Stimulated activated CD4-positive, alpha-beta T cell treated with anti-CD3 and anti-CD28 coated beads, Interleukin-2, amount 100 ng/mL, for 4 hours (primary cell): ENCODE measurements around the gene RNGTT.

Experiments
- DNase-seq: peaks from one replicate; pipeline ENCODE4 v3.0.0-alpha.2; 2020; ENCODE audit warnings: low read depth

RNGTT gene

DNA sequence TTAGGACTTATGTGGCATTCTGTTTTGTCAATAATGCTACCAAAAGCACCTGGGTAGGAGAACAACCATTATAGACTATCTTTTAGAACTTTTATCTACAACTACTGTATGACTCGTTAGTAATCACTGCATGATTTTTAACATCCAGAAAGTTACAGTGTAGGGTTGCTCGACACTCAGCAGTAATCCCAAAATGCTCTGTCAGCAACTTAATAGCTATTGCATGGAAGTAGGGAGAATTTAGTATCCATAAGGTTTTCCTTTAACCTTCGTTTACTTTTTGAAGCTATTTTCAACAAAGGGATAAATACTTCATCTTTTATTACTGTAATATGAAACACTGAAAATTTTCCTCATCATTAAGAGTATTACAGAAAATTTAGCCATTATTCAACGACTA, 309.5 kb downstream of the RNGTT start:
- no peak for DNase-seq

DNA sequence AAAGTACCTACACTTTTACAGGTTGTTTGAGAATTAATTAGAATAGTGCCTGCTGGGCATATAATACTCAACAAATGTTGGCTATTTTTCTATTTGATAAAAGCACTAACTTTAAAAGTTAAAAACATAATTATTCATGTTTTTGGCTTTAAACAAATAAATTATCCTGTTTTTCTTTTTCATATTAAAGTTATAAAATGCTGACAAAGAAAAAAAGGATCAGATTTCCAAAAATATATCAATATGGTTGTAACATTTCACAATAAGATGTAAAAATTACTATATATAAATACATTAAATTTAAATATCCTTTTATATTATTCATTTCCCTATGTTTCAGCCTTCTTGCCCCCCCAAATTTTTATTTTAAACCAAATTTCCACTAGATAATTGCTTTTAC, 312.0 kb downstream of the RNGTT start:
- no peak for DNase-seq

DNA sequence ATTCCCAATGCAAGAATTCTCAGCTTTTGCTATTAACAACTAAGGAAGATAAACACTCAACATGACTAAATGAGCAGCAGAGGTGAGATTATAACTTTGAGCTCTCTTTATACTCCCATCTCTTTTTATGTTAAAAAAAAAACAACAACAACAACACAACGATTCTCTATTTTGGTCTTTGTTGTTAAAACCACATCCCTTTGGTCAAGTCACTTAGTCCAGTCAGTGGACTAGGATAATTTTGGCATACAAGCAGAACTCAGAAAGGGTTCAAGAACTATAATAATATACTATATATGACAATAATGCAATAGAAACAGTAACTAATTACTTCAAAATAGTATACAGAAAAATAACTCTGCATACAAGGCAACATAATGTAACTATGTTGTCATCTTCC, 312.4 kb downstream of the RNGTT start:
- no peak for DNase-seq

DNA sequence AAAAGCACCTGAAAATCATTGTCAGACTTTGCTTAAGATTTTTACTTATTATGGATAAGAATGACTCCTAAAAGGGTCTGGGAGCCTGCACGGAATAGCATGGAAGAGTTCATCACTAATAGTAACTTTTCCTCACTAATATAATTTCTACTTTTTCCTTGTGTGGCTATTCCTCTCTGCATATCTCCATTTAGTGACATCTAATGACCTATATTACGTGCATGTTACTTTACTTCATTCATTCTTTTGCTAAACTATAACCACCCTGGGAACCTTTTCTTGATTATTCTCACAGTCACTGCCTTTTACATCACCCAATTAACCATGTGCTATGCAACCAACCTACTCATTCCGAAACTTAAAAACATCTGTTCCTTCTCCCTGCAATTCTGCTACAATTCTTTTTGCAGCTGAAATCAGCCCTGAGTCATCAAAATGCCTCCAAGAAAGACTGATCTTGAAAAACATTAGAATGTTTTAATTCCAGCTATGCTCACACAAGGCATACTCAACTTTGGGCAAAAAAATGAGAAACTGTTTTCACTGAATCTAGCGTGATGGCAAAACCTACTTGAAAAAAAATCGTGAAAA, 313.3 kb downstream of the RNGTT start:
- DNase-seq = no peak

DNA sequence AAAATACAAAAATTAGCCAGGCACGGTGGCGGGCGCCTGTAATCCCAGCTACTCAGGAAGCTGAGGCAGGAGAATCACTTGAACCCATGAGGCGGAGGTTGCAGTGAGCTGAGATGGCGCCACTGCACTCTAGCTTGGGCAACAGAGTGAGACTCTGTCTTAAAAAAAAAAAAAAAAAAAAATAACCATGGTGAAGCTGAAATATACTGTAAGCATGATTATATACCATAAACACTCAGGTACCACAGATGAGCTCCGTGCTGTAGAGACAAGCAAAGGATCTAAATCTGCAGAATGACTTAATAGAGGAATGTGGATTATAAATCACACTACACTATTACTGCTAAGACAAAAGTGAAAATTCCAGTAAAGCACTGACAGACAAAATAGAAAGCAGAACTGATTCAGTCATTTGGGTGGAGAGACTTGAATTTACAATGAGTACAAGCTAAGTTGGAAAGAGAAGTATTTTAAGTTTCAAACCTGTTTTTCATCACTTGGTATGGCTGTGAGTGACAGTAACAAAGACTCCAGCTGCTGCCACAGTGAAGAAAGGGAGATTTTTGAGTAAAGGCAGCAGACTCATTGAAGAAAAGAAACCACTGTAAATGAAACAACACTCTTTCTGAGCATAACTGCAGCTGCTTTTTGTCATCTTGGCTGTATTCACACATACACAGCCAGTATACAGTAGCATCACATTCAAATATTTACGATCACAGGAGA, 322.1 kb downstream of the RNGTT start:
- DNase-seq = no peak

DNA sequence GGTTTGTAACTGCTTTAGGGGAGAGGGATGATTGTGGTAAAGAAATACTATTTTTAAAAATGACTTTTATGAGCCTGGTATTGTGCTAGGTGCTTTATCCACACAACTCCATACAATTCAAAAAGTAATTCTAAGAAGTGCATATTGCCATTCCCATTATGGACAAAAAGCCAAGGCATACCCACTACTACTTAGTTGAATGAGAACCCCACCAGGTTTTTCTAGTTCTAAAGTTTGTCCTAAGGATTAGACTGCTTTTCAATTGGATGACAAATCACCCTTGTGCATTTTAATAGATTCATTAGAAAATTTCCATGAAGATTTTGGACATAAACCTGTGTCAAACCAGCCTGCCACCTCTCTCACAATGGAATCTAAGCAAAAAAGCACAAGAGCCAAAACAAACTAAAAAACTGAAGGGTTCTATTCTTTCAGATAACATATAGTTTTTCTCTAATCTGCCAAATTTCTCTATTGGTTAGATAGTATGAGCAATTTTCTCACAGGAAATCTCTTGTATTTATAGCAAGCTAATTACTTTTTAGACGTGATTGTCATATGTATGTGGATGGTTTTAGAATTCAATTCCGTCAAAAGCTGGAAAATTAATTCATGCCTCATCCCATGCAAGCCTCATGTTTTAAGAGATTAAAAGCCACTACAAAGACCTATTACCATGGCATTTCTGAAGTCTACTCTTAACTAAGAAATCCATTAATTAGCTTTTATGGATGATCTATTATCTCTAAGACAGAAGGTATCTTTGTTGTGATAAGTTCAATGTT, 325.5 kb downstream of the RNGTT start:
- DNase-seq = no peak

DNA sequence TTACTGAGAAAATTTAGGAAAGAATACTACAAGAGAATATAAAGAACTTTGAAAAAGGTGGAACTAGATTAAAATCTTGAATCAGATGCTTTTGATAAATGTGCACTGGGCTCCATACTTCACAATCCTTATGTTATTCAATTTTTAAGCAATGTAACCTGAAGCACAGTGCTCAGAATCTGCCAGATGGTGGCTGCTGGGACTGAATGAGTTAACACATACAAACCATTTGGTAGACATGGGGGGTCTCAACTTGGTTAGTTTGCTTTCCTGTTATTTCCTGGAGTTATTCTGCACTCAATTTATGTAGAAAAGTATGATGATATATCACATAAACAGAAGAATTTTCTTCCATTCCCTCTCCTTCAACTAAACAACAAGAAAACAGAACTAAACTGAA, 326.5 kb downstream of the RNGTT start:
- no peak for DNase-seq

DNA sequence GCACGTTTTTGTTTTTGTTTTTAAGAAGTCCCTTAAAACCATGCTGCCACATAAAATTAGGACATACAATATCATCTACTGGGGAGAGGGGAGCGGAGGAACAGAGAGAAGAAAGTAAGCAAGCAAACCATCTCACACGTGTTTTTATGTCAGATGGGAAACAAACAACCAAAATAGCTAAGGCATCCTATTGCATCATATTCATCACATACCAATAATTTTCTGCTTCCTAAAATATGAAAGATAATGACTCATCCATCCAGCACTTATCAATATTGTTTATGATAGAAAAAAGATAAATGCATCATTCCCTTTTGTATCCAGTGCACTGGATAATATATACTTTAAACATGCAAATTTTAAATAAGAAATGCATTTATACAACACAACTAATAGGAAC, 329.6 kb downstream of the RNGTT start:
- no peak for DNase-seq

DNA sequence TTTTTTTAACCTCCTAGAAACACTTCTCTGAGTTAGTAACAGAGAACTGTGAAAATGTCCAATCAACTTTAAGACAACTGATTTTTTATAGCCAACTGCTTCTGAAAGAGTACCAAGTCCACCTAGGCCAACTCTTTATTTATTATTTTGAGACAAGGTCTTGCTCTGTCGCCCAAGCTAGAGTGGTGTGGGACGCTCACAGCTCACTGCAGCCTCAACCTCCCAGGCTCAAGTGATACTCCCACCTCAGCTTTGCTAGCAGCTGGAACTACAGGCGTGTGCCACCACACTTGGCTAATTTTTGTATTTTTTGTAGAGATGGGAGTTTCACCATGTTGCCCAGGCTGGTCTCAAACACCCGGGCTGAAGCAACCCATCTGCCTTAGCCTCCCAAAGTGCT, 331.6 kb downstream of the RNGTT start:
- no peak for DNase-seq

DNA sequence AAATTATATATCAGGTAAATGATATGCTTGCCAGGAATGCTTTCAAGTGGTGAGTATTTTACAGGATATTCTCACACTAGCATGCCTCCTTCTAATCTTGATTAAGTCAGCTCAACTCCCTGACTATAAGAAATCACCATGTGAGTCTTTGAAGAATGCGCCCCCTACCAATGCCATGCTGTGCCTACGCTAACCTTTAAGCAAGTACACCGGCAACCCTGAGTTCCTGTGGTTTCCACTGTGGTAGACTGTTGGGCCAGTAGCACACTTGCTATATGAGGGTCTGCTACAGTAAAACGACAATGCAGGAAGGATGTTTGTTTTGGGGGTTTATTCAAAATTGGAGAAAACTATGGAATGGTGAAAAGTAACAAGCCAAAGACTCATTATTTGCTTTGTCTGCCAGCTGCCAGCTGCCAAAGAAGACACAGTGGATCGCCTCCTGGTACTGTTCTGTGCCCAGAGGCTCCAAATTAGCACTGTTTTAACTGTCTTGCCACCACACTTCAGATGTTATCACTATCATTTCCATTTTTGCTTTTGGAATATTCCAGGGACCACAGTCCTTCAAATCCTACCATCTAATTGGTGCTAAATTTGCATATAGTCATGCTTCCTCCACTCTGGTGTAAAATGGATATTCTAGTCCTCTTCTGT, 333.5 kb downstream of the RNGTT start:
- DNase-seq = no peak

DNA sequence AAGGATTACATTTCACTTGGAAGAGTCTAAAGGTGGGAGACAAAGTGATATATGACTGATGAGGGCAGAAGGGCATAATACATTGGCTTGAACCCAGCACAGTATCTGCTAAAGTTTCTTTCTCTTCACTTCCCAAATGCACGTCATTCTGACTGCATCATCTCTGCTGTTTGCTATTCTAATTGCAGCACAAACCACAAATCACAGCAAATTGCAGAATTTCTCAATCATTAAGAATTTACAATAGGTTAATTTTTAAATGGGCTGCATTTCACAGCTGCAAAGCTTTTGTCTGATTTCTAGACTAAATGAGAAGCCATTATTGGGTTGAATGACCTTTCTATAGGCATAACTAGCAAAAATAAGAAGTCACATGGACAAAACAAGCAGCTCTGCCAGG, 337.0 kb downstream of the RNGTT start:
- DNase-seq = no peak

DNA sequence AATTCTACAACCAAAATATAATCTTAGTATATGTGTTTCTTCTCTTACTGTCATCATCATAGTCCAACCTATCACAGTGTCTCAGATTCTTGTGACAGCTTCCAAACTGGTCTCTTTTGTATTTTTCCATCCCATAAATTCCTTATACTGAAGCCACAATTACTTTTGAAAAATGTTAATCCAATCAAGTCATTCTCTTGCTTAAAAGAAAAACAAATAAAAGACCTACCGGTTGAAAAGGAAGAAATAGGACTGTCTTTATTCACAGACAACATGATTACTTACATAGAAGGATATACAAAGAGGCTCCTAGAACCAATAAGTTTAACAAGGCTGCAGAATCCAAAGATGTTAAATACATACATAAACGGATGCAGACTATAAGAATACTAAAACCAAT, 339.9 kb downstream of the RNGTT start:
- no peak for DNase-seq

DNA sequence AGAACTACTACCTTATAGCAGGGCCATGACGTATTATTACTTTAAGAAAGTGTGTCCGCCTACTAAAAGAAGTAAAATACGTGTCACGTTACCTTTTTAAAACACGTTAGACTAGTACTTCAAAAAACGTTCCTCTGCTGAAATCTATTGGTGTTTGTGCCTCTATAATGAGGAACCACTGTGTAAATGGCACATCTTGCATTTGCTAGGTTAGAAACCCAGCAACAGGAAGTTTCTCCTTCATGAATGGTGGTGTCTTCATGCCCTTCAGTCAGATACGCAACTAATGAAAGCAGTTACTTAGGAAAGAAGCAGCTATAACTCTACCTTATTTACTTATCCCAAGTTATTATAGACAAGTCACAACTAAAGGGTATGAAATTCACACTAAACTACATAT, 343.5 kb downstream of the RNGTT start:
- no peak for DNase-seq

DNA sequence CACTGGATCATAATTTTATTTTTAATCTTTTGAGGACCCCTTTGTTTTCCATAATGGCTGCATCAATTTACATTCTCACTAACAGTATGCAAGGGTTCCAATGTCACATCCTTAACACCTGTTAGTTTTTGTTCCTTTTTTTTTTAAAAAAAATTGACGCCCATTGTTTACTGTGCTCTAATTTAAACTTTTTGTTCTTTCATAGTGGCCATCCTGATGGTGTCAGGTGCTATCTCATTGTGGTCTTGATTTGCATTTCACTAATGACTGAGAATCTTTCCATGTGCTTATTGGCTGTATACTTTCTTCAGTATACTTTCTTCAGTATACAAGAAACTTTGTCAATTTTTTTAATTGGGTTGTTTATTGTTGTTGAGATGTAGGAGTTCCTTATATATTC, 347.0 kb downstream of the RNGTT start:
- DNase-seq = no peak

DNA sequence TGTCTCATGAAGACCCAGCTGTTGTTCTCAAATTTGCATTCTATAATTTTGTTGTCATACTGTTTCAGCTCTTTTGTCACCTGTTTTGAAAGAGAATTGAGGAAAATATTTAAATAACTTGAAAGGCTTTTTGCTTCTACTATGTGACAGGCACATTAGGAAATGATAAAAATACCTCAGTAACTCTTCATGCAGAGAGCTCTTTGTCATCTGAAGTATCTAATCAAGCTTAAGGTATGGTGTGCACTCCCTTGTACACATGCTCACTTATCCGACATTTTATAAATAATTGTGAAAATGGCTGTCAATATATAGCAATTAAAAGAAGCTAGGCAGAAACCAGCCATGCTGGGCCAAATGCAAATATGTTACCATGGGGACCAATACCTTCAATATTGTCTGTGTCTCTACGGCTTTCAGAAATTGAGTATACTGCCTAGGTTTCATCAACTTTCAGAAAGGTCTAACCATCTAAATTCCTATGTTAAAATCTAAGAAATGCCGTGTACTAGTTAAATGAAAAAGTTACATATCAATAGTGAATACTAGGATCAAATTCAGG, 349.0 kb downstream of the RNGTT start:
- DNase-seq = no peak

DNA sequence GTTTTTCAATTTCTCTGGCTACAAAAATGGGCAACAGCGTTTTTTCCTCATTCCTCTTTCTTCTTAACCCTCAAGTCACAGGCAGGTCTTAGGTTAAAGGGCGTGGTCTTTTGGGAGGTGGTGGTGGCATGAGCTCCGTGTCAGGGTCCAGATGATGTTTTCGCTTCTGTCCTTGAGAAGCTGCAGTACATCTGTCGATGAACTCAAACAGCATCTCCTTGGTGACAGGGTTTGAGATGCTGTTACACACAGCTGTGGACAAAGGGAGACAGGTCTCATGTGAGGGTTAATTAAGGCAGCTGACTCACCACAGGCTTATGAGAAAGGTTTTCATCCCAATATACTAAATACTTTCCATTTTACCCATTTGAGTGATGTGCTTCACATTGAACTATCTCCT, 350.8 kb downstream of the RNGTT start:
- no peak for DNase-seq

DNA sequence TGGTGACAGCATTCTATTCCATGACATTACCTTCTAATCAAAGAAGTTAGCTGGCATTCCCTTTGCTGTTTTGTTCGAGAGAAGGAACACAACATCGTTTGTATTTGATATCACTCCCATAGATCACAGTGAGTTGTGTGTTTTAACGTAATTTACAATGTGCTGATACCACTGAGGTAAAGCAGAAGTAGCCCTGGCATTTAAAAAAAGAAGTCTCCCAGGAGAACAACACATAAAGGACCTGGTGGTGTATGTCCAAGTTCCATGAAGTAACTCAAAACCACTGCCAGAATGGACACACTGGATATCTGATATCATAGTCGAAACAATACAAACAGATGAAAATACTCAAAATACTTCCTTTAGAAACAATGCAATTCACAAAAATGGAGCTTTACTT, 351.7 kb downstream of the RNGTT start:
- no peak for DNase-seq

DNA sequence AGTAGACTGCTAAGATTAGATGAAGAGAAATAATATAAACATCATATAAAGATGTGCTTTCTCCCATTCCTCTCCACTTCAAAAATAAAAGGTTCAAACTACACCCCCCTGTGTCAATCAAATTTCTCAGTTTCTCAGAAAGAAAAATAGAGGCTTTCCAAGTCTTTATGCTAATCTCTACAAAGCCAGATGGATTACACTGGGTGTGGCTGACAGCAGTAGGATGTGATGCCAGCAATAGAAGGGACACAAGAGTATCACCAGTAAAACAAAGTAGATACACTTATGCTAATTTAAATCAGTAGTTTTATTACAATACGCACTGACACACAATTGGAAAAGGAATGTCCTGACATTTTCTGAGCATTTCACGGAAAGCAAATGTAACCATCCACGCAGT, 353.4 kb downstream of the RNGTT start:
- no peak for DNase-seq

DNA sequence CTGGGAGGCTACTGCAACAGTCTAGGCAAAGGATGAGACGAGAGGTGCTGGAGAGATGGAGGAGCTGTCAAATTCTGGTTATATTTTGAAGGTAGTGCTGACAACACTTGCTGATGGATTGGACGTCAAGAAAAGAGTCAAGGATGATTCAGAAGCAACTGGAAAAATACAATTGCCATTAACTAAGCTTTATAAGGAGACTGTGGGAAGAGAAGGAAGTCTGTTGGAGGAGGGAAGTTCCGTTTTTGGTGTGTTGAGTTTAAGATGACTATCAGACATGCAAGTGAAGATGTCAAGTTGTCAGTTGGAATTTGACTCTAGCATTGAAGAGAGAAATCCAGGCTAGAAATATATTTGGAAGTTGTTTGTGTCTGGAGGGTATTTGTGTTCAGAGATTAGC, 358.1 kb downstream of the RNGTT start:
- DNase-seq = no peak

DNA sequence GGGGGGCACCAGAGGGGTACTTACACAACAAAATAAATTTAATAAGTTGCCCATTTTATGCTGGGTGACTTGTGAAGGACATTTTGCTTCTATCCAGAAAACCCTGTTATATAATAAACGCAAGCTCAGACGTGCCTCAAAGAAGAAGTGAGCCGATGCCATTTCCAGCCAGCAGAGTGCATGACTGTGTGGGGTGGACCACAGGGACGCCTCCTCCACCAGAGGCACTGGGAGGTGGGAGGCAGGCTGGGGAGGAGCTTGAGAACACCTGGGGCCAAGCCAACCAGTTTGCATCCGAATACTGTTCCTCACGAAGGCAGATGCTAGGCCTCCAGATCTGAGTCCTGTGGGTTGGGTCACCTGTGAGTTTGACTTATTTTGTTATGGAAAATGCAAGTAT, 363.8 kb downstream of the RNGTT start:
- DNase-seq = no peak

DNA sequence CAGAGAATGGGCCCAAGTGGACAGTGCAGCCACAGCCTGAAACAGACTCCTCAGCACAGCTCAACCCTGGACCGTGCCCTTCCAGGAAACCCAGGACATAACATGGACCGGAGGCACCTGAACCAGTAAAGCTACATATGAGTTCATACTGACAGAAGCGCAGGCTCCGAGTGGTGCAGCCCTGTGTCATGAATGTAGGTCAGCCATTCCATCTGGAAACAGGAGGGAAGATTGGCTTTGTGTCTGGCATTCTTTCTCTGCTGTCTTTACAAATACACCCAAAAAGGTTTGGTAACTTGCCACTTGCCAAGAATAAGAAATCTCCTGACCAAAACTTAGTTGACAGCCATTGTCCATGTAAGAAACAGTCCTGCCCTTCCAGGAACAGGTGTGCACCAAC, 366.6 kb downstream of the RNGTT start:
- no peak for DNase-seq

DNA sequence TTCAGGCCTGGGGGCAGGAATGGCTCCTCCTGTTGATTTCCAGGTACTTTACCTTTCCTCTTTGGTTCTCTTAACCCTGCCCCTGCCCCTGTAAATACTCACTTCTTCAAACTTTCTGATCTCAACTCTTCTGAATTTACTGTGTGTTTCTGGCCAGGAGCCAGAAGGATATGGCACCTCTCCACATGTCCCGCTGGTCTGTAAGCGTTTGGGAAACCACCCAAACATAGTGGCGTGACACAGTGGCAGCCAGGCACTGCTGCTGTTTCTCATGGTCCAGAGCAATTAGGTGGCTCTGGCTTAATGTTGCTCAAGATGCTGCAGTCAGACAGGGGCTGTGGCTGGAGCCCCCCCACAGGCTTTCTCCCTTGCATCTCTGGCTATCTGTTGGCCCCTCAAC, 374.5 kb downstream of the RNGTT start:
- no peak for DNase-seq

DNA sequence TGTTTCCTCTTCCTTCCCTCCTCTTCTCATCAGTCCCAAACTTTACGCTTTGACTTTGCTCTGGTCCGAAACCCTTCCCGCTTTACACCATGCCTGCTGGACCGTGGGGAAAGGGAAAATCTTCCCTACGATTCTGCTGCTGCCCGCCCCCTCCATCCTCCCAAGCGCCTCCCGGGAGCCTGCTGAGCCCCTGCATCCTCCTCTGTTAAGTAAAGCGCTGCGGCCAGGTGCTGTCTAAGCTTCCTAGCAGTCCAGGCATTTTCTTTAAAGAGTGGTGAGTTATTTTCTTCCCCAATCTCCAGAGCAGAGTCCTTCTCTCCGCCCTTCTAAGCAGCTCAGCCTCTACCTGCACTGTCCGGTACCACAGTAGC, 376.3 kb downstream of the RNGTT start:
- DNase-seq = no peak
